ENCODE data around the gene RASSF6.

DNA sequence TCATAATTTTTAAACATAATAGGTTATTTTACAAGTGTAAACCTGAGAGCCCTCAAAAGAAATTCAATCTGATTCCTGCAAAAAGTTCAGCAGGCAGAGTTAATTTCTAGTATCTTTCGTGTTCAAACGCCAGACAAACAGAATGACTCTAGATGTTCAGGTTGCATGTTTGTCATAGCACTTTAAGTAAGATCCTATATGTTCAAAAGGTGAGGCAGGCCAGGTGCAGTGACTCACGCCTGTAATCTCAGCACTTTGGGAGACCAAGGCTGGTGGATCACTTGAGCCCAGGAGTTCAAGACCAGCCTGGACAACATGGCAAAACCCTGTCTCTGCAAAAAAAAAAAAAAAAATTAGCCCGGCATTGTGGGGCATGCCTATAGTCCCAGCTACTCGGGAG, 1.1 kb upstream of the RASSF6 start:
- TF ChIP-seq SPI1 (IDR thresholded peaks at IDR 0.05; ENCODE audit: borderline replicate concordance, low read depth) = no peak
- TF ChIP-seq, protein P1, sequence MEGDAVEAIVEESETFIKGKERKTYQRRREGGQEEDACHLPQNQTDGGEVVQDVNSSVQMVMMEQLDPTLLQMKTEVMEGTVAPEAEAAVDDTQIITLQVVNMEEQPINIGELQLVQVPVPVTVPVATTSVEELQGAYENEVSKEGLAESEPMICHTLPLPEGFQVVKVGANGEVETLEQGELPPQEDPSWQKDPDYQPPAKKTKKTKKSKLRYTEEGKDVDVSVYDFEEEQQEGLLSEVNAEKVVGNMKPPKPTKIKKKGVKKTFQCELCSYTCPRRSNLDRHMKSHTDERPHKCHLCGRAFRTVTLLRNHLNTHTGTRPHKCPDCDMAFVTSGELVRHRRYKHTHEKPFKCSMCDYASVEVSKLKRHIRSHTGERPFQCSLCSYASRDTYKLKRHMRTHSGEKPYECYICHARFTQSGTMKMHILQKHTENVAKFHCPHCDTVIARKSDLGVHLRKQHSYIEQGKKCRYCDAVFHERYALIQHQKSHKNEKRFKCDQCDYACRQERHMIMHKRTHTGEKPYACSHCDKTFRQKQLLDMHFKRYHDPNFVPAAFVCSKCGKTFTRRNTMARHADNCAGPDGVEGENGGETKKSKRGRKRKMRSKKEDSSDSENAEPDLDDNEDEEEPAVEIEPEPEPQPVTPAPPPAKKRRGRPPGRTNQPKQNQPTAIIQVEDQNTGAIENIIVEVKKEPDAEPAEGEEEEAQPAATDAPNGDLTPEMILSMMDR (IDR thresholded peaks at IDR 0.05; ENCODE audit: insufficient read depth, low read length) = no peak
- TF ChIP-seq POLR2AphosphoS5 (IDR thresholded peaks at IDR 0.05; ENCODE audit: low read depth) = no peak
